H1 (cell line): ENCODE results near the gene PKP1.

ENCODE experiments used
- CHD2 ChIP-seq: IDR thresholded peaks from 2 replicates; pipeline ENCODE4 v1.6.1; 2012; ENCODE audit warnings: low read length, improper control_type of control experiment
- EP300 ChIP-seq, 2 experiments: IDR thresholded peaks; 1 replicate in 1 of 2; 2 replicates in 1 of 2; pipeline ENCODE4 v1.6.1; 2011 to 2012; ENCODE audit warnings: low read depth in 2 of 2, low read length in 2 of 2, mild to moderate bottlenecking in 2 of 2, borderline replicate concordance in 1 of 2, inconsistent platforms in 1 of 2, moderate library complexity in 1 of 2
- FOSL1 ChIP-seq: IDR thresholded peaks from 2 replicates; pipeline ENCODE4 v1.6.1; 2011; ENCODE audit warnings: mild to moderate bottlenecking, low read depth, low read length, moderate library complexity; ENCODE audit not compliant: insufficient read depth
- MAFK ChIP-seq: IDR thresholded peaks from 2 replicates; pipeline ENCODE4 v1.6.1; 2012; ENCODE audit warnings: low read depth, mild to moderate bottlenecking, improper control_type of control experiment, low read length
- POLR2A ChIP-seq, 2 experiments: IDR thresholded peaks; 1 replicate in 1 of 2; 2 replicates in 1 of 2; pipeline ENCODE4 v1.6.1; 2011; ENCODE audit warnings: low read depth in 2 of 2, low read length in 2 of 2, mild to moderate bottlenecking in 2 of 2; ENCODE audit errors: control extremely low read depth in 1 of 2
- SP1 ChIP-seq: IDR thresholded peaks from 2 replicates; pipeline ENCODE4 v1.6.1; 2011; ENCODE audit warnings: low read depth, low read length
- YY1 ChIP-seq: IDR thresholded peaks from 2 replicates; pipeline ENCODE4 v1.6.1; 2011; ENCODE audit warnings: low read depth, mild to moderate bottlenecking, low read length
- ZNF274 ChIP-seq: IDR thresholded peaks from 2 replicates; pipeline ENCODE4 v1.7.0; 2012; ENCODE audit warnings: low read length, borderline replicate concordance; ENCODE audit errors: extremely low read depth
- TF ChIP-seq, protein P1 (sequence below), 3 experiments: IDR thresholded peaks; 1 replicate in 2 of 3; 2 replicates in 1 of 3; pipeline versions ENCODE4 v1.5.1 to v1.6.1; 2011; ENCODE audit warnings: low read length in 3 of 3, mild to moderate bottlenecking in 3 of 3, inconsistent platforms in 2 of 3, low read depth in 1 of 3, moderate library complexity in 1 of 3; ENCODE audit not compliant: insufficient read depth in 1 of 3; ENCODE audit errors: control extremely low read depth in 1 of 3
- TF ChIP-seq, protein P2 (sequence below): IDR thresholded peaks from 2 replicates; pipeline ENCODE4 v1.6.1; 2011; ENCODE audit warnings: low read depth, mild to moderate bottlenecking, low read length; ENCODE audit not compliant: insufficient read depth

DNA sequence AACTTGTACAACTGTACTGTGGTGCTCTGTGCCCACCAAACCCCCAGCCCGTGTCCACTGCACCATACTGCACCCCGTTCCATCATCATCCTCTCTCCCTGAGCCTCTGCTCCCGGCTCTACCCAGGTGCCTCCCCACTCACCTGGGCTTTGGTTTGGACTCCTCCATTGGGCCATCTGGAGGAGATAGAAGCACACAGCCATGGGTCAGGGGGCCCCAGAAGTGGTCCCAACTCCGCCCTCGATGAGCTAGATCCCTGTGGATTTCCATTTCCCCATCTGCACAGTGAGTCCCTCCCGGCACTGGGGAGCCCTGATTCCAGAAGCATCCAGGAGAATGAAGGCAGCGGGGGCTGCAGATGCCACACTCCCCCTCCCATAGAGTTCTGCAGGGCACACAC lies 83.4 kb downstream of the PKP1 start:
- TF ChIP-seq, protein P1, sequence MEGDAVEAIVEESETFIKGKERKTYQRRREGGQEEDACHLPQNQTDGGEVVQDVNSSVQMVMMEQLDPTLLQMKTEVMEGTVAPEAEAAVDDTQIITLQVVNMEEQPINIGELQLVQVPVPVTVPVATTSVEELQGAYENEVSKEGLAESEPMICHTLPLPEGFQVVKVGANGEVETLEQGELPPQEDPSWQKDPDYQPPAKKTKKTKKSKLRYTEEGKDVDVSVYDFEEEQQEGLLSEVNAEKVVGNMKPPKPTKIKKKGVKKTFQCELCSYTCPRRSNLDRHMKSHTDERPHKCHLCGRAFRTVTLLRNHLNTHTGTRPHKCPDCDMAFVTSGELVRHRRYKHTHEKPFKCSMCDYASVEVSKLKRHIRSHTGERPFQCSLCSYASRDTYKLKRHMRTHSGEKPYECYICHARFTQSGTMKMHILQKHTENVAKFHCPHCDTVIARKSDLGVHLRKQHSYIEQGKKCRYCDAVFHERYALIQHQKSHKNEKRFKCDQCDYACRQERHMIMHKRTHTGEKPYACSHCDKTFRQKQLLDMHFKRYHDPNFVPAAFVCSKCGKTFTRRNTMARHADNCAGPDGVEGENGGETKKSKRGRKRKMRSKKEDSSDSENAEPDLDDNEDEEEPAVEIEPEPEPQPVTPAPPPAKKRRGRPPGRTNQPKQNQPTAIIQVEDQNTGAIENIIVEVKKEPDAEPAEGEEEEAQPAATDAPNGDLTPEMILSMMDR (IDR thresholded peaks at IDR 0.05; ENCODE audit: control extremely low read depth in 1 of 3, insufficient read depth in 1 of 3, low read depth in 1 of 3, low read length in 3 of 3): no peak
- TF ChIP-seq ZNF274 (no peak), YY1 (no peak), FOSL1 (no peak), POLR2A (IDR thresholded peaks at IDR 0.05; ENCODE audit: control extremely low read depth in 1 of 2, low read depth in 2 of 2, low read length in 2 of 2) (no peak), MAFK (no peak), SP1 (no peak), CHD2 (no peak), EP300 (IDR thresholded peaks at IDR 0.05; ENCODE audit: borderline replicate concordance in 1 of 2, low read depth in 2 of 2, low read length in 2 of 2) (no peak)
- TF ChIP-seq, protein P2, sequence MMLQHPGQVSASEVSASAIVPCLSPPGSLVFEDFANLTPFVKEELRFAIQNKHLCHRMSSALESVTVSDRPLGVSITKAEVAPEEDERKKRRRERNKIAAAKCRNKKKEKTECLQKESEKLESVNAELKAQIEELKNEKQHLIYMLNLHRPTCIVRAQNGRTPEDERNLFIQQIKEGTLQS: no peak
